ENCODE measurements around the gene UNC93A.
A peak's percentile ranks its signal among the peaks of the same experiment; 100 is the strongest.
"Not testable (repeated sequence)": the region's sequence is repeated elsewhere in the genome, so short reads cannot be mapped to it uniquely, and the experiment has no call there.

The UNC93A gene

DNA sequence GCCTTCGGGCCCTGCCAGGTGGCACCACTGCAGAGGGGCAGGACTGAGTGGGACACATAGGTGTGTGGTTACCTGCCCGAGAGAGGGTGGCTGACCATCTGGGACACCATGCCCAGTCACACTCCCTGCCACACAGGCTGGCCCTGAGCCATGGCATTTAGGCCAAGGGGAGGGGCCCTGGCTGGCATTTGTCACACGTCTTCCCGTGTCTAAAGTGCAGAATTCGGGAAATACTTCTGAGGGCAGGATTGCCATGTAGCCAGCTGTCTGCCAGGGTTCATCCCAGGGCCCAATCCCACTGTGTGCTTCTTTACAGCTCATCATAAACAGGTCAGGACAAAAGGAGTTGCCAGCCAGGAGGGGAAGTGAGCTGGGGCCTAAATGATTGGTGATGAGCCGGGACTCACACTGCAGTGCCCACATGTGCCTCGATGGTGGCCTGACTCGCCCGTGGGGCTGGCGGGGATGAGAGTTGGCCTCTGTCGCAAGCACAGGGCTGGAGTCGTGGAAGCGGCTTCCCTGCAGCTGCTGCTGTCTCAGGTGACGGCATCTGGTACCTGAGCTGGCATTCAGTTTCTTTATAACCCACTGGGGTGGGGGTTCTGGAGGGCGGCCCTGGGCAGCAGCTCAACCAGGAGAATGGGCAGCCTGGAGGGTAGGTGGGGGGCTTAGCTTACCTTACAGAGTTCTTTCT, 5.9 kb upstream of the UNC93A start:
- Histone ChIP-seq H3K27ac (ENCODE audit: low read length) (no peak overlapping the region), H3K27me3 (ENCODE audit: insufficient read depth, low read length, poor library complexity) (peaks cover 3% of the 10 kb centered on the region), H3K36me3 (ENCODE audit: insufficient read depth, low read length) (no peaks in the 10 kb centered on the region), H2AFZ (ENCODE audit: low read depth, low read length) (no peak overlapping the region), H3K4me2 (ENCODE audit: insufficient read depth, low read length) (no peak overlapping the region), H3K79me2 (ENCODE audit: insufficient read depth, low read length) (no peaks in the 10 kb centered on the region), H3K9me3 (ENCODE audit: insufficient read depth, low read length, severe bottlenecking) (no peaks in the 10 kb centered on the region), H3K4me1 (ENCODE audit: insufficient read depth, low read length) (no peaks in the 10 kb centered on the region), H3K9ac (ENCODE audit: low read depth, low read length) (no peak overlapping the region), H4K20me1 (ENCODE audit: insufficient read depth, low read length) (no peaks in the 10 kb centered on the region), H3K4me3 (ENCODE audit: low read depth in 1 of 2, low read length in 2 of 2) (no peak overlapping the region)
- TF ChIP-seq, protein P1, sequence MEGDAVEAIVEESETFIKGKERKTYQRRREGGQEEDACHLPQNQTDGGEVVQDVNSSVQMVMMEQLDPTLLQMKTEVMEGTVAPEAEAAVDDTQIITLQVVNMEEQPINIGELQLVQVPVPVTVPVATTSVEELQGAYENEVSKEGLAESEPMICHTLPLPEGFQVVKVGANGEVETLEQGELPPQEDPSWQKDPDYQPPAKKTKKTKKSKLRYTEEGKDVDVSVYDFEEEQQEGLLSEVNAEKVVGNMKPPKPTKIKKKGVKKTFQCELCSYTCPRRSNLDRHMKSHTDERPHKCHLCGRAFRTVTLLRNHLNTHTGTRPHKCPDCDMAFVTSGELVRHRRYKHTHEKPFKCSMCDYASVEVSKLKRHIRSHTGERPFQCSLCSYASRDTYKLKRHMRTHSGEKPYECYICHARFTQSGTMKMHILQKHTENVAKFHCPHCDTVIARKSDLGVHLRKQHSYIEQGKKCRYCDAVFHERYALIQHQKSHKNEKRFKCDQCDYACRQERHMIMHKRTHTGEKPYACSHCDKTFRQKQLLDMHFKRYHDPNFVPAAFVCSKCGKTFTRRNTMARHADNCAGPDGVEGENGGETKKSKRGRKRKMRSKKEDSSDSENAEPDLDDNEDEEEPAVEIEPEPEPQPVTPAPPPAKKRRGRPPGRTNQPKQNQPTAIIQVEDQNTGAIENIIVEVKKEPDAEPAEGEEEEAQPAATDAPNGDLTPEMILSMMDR (IDR thresholded peaks at IDR 0.05; ENCODE audit: borderline replicate concordance, extremely low read depth, low read length, poor library complexity, severe bottlenecking) = no peak
- no peak for TF ChIP-seq EZH2 (IDR thresholded peaks at IDR 0.05; ENCODE audit: borderline replicate concordance, low read depth, low read length, severe bottlenecking)
- DNase-seq = no peak
- no peak for ATAC-seq (ENCODE audit: insufficient read depth, low read depth)

DNA sequence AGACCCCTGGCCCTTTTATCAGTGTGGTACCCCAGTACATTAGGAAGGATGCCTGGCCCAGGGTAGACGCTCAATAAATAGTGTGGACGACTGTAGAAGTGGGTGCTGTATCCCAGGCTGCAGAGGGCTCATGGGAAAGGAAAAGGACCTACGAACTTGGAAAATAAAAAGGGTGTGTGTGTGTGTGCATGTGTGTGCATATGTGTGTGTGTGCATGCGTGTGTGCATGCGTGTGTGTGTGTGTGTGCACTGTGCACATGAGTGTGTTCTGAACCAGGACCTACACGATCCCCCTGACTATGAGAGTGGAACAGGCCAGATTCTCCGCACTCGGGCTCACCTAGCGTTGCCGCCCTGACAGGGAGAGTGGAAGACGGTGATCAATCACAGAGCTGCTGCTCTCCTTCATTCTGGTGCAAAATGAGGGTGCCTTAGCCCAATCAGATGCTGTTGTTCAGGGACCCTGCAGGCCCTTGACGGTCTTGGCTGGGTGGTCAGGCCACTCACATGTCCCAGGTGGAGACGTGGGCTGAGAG, 3.5 kb upstream of the UNC93A start:
- no peak for ATAC-seq (ENCODE audit: insufficient read depth, low read depth)
- no peaks in the 10 kb centered on the region for H3K79me2 ChIP-seq (ENCODE audit: insufficient read depth, low read length)
- no peak overlapping the region for H3K27ac ChIP-seq (ENCODE audit: low read length)
- DNase-seq = no peak
- no peak overlapping the region for H3K4me2 ChIP-seq (ENCODE audit: insufficient read depth, low read length)
- H3K9ac ChIP-seq (ENCODE audit: low read depth, low read length) = no peak overlapping the region
- no peak overlapping the region for H3K4me3 ChIP-seq (ENCODE audit: low read depth in 1 of 2, low read length in 2 of 2)
- no peak overlapping the region for H2AFZ ChIP-seq (ENCODE audit: low read depth, low read length)
- H3K9me3 ChIP-seq (ENCODE audit: insufficient read depth, low read length, severe bottlenecking) = no peaks in the 10 kb centered on the region
- H3K4me1 ChIP-seq (ENCODE audit: insufficient read depth, low read length) = no peaks in the 10 kb centered on the region
- H4K20me1 ChIP-seq (ENCODE audit: insufficient read depth, low read length) = no peaks in the 10 kb centered on the region
- no peaks in the 10 kb centered on the region for H3K27me3 ChIP-seq (ENCODE audit: insufficient read depth, low read length, poor library complexity)
- H3K36me3 ChIP-seq (ENCODE audit: insufficient read depth, low read length) = no peaks in the 10 kb centered on the region
- TF ChIP-seq EZH2 (IDR thresholded peaks at IDR 0.05; ENCODE audit: borderline replicate concordance, low read depth, low read length, severe bottlenecking) = no peak
- TF ChIP-seq, protein P1 (IDR thresholded peaks at IDR 0.05; ENCODE audit: borderline replicate concordance, extremely low read depth, low read length, poor library complexity, severe bottlenecking) = no peak

DNA sequence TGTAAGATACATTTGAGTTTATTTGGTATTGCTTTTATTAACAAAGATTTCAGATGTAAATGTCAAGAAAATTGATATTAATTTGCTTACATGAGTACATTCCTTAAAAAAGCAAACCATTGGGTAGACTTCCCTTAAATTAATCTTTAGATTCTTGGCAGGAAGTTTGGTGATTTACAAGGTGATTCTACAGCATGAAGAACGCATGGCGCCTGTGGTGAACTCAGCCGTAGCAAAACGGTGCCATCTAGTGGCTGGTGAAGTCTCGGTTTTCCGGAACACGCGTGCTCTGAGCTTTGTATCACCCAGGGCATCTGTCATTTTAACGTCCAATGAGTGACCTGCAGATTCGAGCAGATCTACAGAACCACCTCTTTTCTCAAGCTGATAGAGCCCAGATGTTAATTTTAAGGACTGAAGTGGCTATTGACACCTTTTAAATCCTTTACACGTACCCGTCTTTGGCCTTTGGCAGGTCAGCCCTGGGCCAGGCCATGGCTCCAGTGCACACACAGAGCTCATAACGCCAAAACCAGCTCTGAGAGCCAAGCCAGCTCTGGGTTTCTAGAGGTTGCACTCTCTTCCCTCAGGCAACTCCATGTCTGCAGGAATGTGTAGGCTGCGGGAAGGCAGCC, 2.4 kb upstream of the UNC93A start:
- not testable (repeated sequence) for H3K4me3 ChIP-seq (ENCODE audit: low read depth in 1 of 2, low read length in 2 of 2); H4K20me1 ChIP-seq (ENCODE audit: insufficient read depth, low read length); H3K79me2 ChIP-seq (ENCODE audit: insufficient read depth, low read length); H3K27ac ChIP-seq (ENCODE audit: low read length); H3K36me3 ChIP-seq (ENCODE audit: insufficient read depth, low read length); H3K9ac ChIP-seq (ENCODE audit: low read depth, low read length); H3K4me2 ChIP-seq (ENCODE audit: insufficient read depth, low read length); H3K4me1 ChIP-seq (ENCODE audit: insufficient read depth, low read length); H3K27me3 ChIP-seq (ENCODE audit: insufficient read depth, low read length, poor library complexity); H3K9me3 ChIP-seq (ENCODE audit: insufficient read depth, low read length, severe bottlenecking)
- peak; percentile 94 for ATAC-seq (ENCODE audit: insufficient read depth, low read depth)
- DNase-seq = peak; percentile 35
- TF ChIP-seq, protein P1 (IDR thresholded peaks at IDR 0.05; ENCODE audit: borderline replicate concordance, extremely low read depth, low read length, poor library complexity, severe bottlenecking) = peak; percentile 62
- H2AFZ ChIP-seq (ENCODE audit: low read depth, low read length) = peak overlapping the region; percentile 46

DNA sequence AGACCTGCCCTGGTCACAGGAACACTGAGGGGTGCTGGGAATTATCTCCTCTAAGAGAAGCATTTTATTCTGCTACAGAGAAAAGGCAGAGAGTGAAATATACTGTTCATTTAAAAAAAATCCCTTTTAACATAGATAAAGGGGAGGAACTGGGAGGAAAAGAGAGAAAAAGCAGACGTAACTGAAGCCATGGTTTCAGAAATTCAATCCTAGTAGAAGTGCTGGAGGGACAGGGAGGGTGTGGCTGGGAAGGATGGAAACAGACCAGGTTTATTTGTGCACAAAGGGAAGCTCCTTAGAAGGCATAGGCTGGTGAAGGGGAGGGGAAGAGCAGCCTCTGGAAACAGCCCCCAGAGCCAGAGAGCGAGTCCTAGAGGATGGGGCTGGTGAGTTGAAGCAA, 1.8 kb upstream of the UNC93A start:
- not testable (repeated sequence) for H2AFZ ChIP-seq (ENCODE audit: low read depth, low read length); H3K9ac ChIP-seq (ENCODE audit: low read depth, low read length); H3K4me2 ChIP-seq (ENCODE audit: insufficient read depth, low read length); H3K36me3 ChIP-seq (ENCODE audit: insufficient read depth, low read length); H3K27ac ChIP-seq (ENCODE audit: low read length); DNase-seq; H4K20me1 ChIP-seq (ENCODE audit: insufficient read depth, low read length); ATAC-seq (ENCODE audit: insufficient read depth, low read depth); H3K4me1 ChIP-seq (ENCODE audit: insufficient read depth, low read length); H3K79me2 ChIP-seq (ENCODE audit: insufficient read depth, low read length); H3K4me3 ChIP-seq (ENCODE audit: low read depth in 1 of 2, low read length in 2 of 2); H3K27me3 ChIP-seq (ENCODE audit: insufficient read depth, low read length, poor library complexity); H3K9me3 ChIP-seq (ENCODE audit: insufficient read depth, low read length, severe bottlenecking)
